Body of pancreas (tissue), 4 donors: ENCODE data around the gene HELZ2. TPM values are rescaled to one million over a fixed set of nuclear protein-coding genes. Genes with fewer than 3 reads are reported as not detected.

Source experiments
- ATAC-seq: fragments of 150-250 bp; one replicate; pipeline ENCODE4 v1.9.1; 2016
- DNase-seq, 4 donors: peaks; one replicate each; pipeline ENCODE4 v3.0.0-alpha.2; 2019
- H3K27ac ChIP-seq, 4 donors: fragments of 200-600 bp; sonication (generic); 1 replicate in 3 of 4; 2 replicates in 1 of 4; pipeline versions ENCODE4 v1.5.1 to v1.6.1; 2016 to 2019; ENCODE audit warnings: mild to moderate bottlenecking in 1 of 4, mixed read lengths in 1 of 4, moderate library complexity in 1 of 4
- H3K27me3 ChIP-seq, 2 donors: fragments of 200-600 bp; sonication (generic); one replicate each; pipeline ENCODE4 v1.6.0; 2016; ENCODE audit warnings: mild to moderate bottlenecking in 1 of 2
- H3K36me3 ChIP-seq, 2 donors: fragments of 200-600 bp; sonication (generic); replicated peaks in 1 of 2; 2 replicates each; pipeline ENCODE4 v1.5.1; 2016; ENCODE audit warnings: low read depth in 2 of 2; ENCODE audit not compliant: insufficient read depth in 1 of 2
- H3K4me1 ChIP-seq: fragments of 200-600 bp; sonication (generic); one replicate; pipeline ENCODE4 v1.6.0; 2016
- H3K4me3 ChIP-seq, 2 donors: fragments of 200-600 bp; sonication (generic); 1 replicate in 1 of 2; 2 replicates in 1 of 2; pipeline ENCODE4 v1.5.1; 2016 to 2019
- H3K9me3 ChIP-seq, 3 donors: fragments of 200-600 bp; sonication (generic); 1 replicate in 2 of 3; 2 replicates in 1 of 3; pipeline ENCODE4 v1.5.1; 2016
- CTCF ChIP-seq, 7 experiments: fragments of 450-650 bp in 4 of 7; fragments of 200-600 bp in 3 of 7; sonication (generic) in 3 of 7; IDR thresholded peaks; one replicate each; pipeline ENCODE4 v1.5.1; 2016 to 2019; ENCODE audit warnings: antibody characterized with exemption in 7 of 7
- POLR2A ChIP-seq, 3 donors: fragments of 450-650 bp; IDR thresholded peaks; one replicate each; pipeline ENCODE4 v1.6.1; 2016; ENCODE audit warnings: antibody characterized with exemption in 3 of 3, mild to moderate bottlenecking in 2 of 3
- WGBS, 2 donors: methylation state at CpG; one replicate each; pipeline ENCODE4 v1.1.5; 2017; 5-methylcytosine and 5-hydroxymethylcytosine counted together
- intact Hi-C: fragments of 100-400 bp; cut with DNase I; formaldehyde crosslinking; loops from one replicate; pipeline ENCODE4 v1.15.1; 2023
- total RNA-seq, 2 donors: library from RNA; depleted of rRNA; stranded (reverse); fragments of >200 nt; gene quantifications; one replicate each; pipeline ENCODE4 v1.1.0, GENCODE V29; 2016

HELZ2 gene
- total RNA-seq, 2 donors from 2014 or later = 20.8 to 33.3 TPM

DNA sequence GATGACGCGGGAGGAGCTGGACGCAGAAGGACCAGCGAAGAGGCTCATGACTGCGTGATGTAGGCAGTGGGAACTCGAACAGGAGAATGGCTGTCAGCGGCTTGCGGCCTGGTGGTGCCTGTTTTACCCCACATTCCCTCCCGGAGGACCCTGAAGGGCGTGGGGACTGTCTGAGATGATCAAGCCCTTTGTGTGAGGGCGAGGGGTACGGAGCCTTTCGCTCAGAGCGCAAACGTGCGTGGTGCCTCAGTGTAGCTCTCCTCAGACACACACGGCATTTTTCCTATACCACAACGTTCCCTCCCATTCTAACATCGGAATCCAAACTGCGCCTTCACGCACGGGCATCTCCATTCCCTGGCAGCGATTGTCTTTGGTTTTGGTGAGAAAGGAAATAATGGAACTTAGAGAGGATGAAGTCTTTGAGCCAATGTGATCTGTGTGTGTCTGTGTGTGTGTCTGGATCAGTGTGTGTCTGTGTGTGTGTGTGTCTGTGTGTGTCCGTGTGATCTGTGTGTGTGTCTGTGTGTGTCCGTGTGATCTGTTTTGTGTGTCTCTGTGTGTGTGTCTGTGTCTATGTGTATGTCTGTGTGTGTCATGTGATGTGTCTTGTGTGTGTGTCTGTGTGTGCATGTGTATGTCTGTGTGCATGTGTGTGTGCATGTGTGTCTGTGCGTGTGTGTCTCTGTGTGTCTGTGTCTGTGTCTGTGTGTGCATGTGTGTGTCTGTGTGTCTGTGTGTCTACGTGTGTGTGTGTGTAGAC is 42.2 kb downstream of the HELZ2 start:
- Histone ChIP-seq H3K36me3 (no peaks in the 10 kb centered on the region), H3K27me3 (no peaks in the 10 kb centered on the region), H3K4me3 (no peak overlapping the region), H3K4me1 (peaks cover 11% of the 10 kb centered on the region), H3K27ac (no peak overlapping the region), H3K9me3 (no peaks in the 10 kb centered on the region)
- intact Hi-C loops = loop anchor here (10.0 kb wide), 1 partner anchor 323 kb away; no protein-coding TSS in a partner anchor
- DNase-seq (no peak), ATAC-seq (no peak)
- TF ChIP-seq POLR2A (IDR thresholded peaks at IDR 0.05) (no peak), CTCF (IDR thresholded peaks at IDR 0.05) (no peak)
- WGBS, 2 donors = 78 to 79% methylated on average over 27 of the region's 27 CpGs

DNA sequence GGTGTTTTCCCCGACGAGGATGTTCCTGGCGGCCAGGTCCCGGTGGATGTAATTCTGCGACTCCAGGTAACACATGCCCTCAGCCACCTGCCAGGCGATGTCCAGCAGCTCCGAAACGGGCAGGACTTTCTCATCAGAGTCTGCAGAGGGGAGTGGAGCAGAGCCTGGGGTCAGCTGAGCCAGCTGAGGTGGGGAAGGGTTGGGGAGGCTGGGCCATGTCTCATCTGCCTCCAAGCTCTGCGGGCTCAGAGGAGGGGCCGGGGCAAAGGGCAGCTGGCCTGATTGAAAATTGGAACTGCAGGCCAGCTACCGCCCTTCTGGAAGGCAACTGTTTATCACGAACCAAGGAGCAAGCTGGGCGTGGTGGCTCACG is 43.3 kb downstream of the HELZ2 start:
- ATAC-seq (no peak), DNase-seq (no peak)
- Histone ChIP-seq H3K4me3 (no peak overlapping the region), H3K4me1 (peaks cover 11% of the 10 kb centered on the region), H3K36me3 (no peaks in the 10 kb centered on the region), H3K27me3 (no peaks in the 10 kb centered on the region), H3K9me3 (no peaks in the 10 kb centered on the region), H3K27ac (no peak overlapping the region)
- intact Hi-C loops = loop anchor here (10.0 kb wide), 1 partner anchor 324 kb away; no protein-coding TSS in a partner anchor
- WGBS, 2 donors = 34 to 54% methylated on average over 5 to 14 of the region's 14 CpGs
- no peak for TF ChIP-seq POLR2A (IDR thresholded peaks at IDR 0.05)
- TF ChIP-seq CTCF (IDR thresholded peaks at IDR 0.05) = no peak

DNA sequence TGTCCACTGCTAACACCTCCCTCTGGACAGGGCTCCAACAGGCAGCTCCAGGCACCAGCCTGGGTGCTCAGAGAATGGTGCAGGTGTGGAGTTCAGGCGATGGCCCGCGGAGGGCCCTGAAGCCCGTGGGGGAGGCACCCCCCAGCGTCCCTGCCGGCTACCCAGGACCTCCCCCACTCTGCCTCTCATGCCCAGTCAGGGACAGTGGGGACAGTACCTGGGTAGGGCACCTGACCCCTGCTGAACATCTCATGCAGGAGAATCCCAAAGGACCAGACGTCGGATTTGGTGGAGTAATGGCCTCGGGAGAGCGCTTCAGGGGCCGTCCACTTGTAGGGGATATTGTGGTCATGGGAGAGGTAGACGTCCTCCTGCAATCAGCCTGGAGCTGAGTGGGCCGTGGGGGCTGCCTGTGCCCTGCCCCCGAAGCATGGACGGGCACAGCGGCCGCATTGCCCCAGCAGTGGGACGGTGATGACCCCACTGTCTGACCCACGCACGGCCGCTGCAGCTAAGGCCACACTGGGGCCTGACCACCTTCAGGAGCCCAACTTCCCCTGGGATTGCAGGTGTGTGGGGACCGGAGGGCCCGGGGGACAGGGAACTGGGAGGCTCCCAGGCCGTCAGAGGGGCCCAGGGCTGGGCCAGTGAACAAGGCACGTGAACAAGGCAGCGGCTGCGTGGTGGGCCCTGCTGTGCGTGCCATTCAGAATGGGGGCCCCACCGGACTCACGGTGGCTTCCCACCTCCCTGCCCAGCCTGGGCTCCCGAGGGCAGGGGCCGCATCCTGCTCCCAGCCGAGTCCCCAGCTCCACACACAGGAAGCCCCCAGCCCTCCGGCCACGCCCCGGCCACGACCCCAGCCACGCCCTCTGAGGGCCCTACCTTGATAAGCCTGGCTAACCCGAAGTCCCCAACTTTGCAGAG is 43.9 kb downstream of the HELZ2 start:
- no peaks in the 10 kb centered on the region for H3K9me3 ChIP-seq
- intact Hi-C loops = loop anchor here (10.0 kb wide), 1 partner anchor 325 kb away; no protein-coding TSS in a partner anchor
- H3K4me1 ChIP-seq = peaks cover 11% of the 10 kb centered on the region
- ATAC-seq (no peak), DNase-seq (peak in 2 of 4 donors; percentile 9 to 11)
- WGBS, 2 donors = 64 to 68% methylated on average over 17 to 36 of the region's 39 CpGs
- TF ChIP-seq POLR2A (IDR thresholded peaks at IDR 0.05) (no peak), CTCF (IDR thresholded peaks at IDR 0.05) (no peak)
- H3K27ac ChIP-seq = no peak overlapping the region
- H3K4me3 ChIP-seq = no peak overlapping the region
- no peaks in the 10 kb centered on the region for H3K36me3 ChIP-seq
- no peaks in the 10 kb centered on the region for H3K27me3 ChIP-seq

DNA sequence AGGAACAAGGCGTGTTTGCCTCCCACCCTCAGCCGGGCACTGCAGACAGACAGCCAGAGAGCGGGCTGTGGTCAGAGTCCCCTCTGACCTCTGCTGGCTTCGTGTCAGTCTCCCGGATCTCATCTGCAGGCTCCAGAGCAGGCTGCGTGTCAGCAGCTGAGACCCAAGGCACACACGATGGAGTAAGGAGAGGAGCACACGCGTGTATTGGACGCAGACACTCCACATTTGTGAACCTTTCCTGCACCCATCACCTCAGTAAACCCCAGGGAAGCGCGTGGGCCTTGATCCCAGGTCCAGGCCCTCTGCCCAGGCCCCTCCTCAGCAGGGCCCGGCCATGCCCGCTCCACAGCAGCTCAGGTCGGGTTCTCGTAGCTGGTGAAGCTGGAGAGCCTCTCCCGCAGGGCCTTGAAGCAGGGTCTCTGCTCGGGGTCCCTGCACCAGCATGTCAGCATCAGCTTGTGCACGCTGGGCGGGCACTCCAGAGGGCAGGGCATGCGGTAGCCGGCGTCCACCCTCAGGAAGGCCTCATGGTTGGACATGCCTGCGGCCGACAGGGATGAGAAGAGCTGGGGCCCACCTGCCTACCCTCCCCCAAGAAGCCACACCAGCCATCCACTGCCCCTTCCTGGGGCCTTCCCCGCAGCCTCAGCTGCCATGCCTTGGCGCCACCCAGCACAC is 44.7 kb downstream of the HELZ2 start:
- H3K36me3 ChIP-seq = no peaks in the 10 kb centered on the region
- ATAC-seq = no peak
- TF ChIP-seq CTCF (IDR thresholded peaks at IDR 0.05) = no peak
- TF ChIP-seq POLR2A (IDR thresholded peaks at IDR 0.05) = no peak
- no peak overlapping the region for H3K4me3 ChIP-seq
- no peak overlapping the region for H3K27ac ChIP-seq
- 79% methylated on average over 8 to 27 of the region's 27 CpGs for whole genome bisulfite sequencing, 2 donors
- intact Hi-C loops = no loop called here
- peaks cover 9% of the 10 kb centered on the region for H3K4me1 ChIP-seq
- no peaks in the 10 kb centered on the region for H3K9me3 ChIP-seq
- no peaks in the 10 kb centered on the region for H3K27me3 ChIP-seq
- DNase-seq = peak in 1 of 4 donors; percentile 15
